Stimulated activated naive CD8-positive, alpha-beta T cell treated with anti-CD3 and anti-CD28 coated beads, Interleukin-15, Interleukin-2, amounts not matched to agents 100 ng/mL and 50 ng/mL, for 24 hours (primary cell): ENCODE data around the gene UPK1B.

ENCODE experiments used
- H3K27ac Mint-ChIP-seq: one replicate; pipeline ENCODE4 v1.8.0; 2021; ENCODE audit warnings: mild to moderate bottlenecking, mixed read lengths
- H3K27me3 Mint-ChIP-seq: one replicate; pipeline ENCODE4 v1.8.0; 2021; ENCODE audit warnings: mixed read lengths
- H3K36me3 Mint-ChIP-seq: one replicate; pipeline ENCODE4 v1.8.0; 2021; ENCODE audit warnings: low read depth, mixed read lengths
- H3K4me1 Mint-ChIP-seq: one replicate; pipeline ENCODE4 v1.8.0; 2021; ENCODE audit warnings: low read depth, mixed read lengths
- H3K4me3 Mint-ChIP-seq: one replicate; pipeline ENCODE4 v1.8.0; 2021; ENCODE audit warnings: mild to moderate bottlenecking, mixed read lengths
- H3K9me3 Mint-ChIP-seq: one replicate; pipeline ENCODE4 v1.8.0; 2021; ENCODE audit warnings: mixed read lengths

The UPK1B gene

DNA sequence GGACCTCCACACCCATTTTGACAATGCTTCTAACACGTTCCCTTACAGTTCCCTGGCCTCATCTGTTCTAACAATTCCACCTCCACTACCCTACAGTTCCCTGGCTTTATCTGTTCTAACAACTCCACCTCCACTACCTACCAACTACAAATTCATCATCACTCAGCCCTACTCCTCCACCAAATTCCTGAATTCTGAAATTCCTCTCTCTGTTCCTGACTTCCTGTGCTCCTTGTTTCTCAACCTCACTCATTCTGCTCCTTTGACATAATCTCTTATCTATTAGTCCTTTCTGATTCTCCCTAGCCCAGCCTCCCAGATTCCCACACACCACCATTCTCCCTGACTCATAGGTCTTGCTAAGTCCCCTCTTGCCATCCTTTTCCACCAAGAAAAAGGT is 22.5 kb downstream of the UPK1B start:
- H3K36me3 Mint-ChIP-seq, result no peaks in the 10 kb centered on the region
- H3K4me1 Mint-ChIP-seq, result no peaks in the 10 kb centered on the region
- no peak overlapping the region for H3K4me3 Mint-ChIP-seq
- no peak overlapping the region for H3K27ac Mint-ChIP-seq
- H3K27me3 Mint-ChIP-seq, result no peaks in the 10 kb centered on the region
- H3K9me3 Mint-ChIP-seq, result no peaks in the 10 kb centered on the region

DNA sequence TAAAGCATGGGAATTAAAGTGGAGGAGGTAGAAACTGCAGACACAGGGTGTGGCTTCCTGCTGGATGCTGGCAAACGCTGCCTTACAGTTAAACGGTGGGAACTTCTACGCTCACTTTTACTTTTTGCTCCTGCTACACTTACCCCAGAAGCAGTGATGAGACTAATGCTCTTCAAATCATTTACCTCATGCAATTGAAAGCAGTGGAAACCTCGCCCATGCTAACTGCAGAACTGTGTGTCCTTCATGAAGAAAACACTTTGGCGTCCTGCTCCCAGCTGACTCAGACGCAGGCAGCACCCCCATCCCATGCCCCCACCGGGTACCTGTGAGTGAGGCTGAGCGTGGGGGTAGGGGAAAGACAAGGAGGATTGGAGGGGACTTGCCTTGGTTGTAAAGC is 31.8 kb downstream of the UPK1B start:
- Mint-ChIP-seq H3K9me3 (no peaks in the 10 kb centered on the region), H3K4me1 (peaks cover 17% of the 10 kb centered on the region), H3K36me3 (peaks cover 17% of the 10 kb centered on the region), H3K27ac (no peak overlapping the region), H3K27me3 (no peaks in the 10 kb centered on the region), H3K4me3 (no peak overlapping the region)

- no peaks in the 10 kb centered on the region for H3K27me3 Mint-ChIP-seq
- peaks cover 17% of the 10 kb centered on the region for H3K4me1 Mint-ChIP-seq
- no peaks in the 10 kb centered on the region for H3K9me3 Mint-ChIP-seq
- H3K27ac Mint-ChIP-seq, result no peak overlapping the region
- no peak overlapping the region for H3K4me3 Mint-ChIP-seq
- peaks cover 22% of the 10 kb centered on the region for H3K36me3 Mint-ChIP-seq
These were observed 32.3 kb downstream of the UPK1B start for GRCh38 chr3:119205685-119206084.

DNA sequence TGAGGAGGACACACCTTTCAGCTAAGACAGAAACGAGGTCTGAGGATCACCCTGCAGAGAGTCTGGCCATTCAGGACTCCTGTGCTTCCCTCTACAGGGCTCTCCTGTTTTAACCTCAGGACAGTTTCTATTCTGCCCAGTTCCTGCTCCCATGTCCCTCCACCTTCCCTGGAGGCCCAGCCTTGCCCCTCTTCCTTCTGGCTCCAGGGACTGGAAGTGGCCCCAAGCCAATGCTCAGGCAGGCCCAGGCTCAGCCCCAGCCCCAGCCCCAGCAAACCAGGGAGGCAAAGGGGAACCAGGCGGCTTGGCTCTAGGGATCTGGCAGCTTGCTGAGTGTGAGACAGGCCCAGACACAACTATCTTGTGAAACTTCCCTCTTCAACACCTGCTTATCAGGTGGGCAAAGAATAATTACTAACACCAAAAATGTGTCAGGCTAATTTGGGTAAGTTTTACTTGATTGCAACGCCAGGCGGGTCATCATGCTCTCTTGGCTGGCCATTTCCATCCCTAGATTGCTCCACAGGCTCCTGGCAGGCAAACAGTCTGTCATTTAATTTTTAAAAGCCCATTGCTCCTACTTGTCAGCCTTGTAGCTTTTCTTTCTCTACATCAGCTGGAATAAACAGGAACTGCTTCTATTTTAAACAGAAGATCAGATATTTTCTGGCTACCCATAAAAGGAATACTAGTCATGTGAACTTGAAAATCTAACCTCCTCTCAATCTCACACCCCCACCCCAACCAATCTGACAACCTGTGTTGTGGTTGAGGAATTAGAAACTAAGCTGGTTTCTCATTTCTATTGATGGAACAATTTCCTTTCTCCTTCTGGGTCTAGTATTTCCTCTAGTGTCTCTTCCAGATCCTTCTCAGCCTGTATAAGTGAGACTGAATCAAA is 33.5 kb downstream of the UPK1B start:
- H3K27ac Mint-ChIP-seq, result no peak overlapping the region
- H3K27me3 Mint-ChIP-seq, result no peaks in the 10 kb centered on the region
- H3K36me3 Mint-ChIP-seq, result peaks cover 31% of the 10 kb centered on the region
- peaks cover 17% of the 10 kb centered on the region for H3K4me1 Mint-ChIP-seq
- no peaks in the 10 kb centered on the region for H3K9me3 Mint-ChIP-seq
- H3K4me3 Mint-ChIP-seq, result no peak overlapping the region

DNA sequence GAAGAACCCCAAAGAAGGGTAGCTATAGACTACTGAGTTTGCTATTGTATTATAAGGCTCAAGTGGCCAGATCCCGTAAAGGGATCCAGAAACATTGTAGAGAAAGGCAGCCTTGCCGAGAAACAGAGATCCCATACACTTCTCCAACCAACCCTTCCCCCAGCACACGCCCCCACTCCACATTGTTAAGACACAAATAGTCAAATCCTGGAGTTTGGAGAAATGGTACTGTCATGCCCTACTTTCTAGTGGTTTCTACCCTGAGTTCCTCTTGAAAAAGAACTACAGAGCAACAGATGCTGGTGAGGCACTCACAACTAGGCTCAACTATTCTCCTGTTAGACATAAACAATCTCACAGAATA is 34.1 kb downstream of the UPK1B start:
- H3K4me3 Mint-ChIP-seq, result no peak overlapping the region
- H3K4me1 Mint-ChIP-seq, result peaks cover 17% of the 10 kb centered on the region
- H3K27ac Mint-ChIP-seq, result no peak overlapping the region
- H3K27me3 Mint-ChIP-seq, result no peaks in the 10 kb centered on the region
- H3K36me3 Mint-ChIP-seq, result peaks cover 36% of the 10 kb centered on the region
- no peaks in the 10 kb centered on the region for H3K9me3 Mint-ChIP-seq

- Mint-ChIP-seq H3K4me1 (peaks cover 17% of the 10 kb centered on the region), H3K27ac (no peak overlapping the region), H3K4me3 (no peak overlapping the region), H3K27me3 (no peaks in the 10 kb centered on the region), H3K36me3 (peaks cover 61% of the 10 kb centered on the region), H3K9me3 (no peaks in the 10 kb centered on the region)
These were observed 37.8 kb downstream of the UPK1B start for GRCh38 chr3:119211193-119211592.

DNA sequence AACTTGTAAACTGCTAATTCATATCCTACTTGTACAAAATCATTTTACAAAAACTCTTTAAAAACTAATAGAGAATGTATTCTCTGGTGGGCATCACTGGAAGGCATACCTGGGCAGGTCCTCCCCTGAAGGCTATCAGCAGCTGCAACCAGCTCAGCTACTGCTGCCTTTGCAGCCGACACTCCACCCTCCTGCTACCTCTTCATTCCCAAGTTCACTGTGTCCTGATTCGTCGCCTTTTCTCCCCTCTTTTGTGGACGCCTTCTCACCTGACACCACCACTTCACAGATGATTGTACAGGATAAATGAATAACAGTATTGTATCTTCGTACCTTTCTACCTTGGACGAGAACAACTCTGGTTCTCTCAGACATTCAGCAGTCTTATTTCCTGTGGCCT is 38.4 kb downstream of the UPK1B start:
- peaks cover 15% of the 10 kb centered on the region for H3K4me1 Mint-ChIP-seq
- no peak overlapping the region for H3K4me3 Mint-ChIP-seq
- no peaks in the 10 kb centered on the region for H3K27me3 Mint-ChIP-seq
- H3K27ac Mint-ChIP-seq, result no peak overlapping the region
- H3K36me3 Mint-ChIP-seq, result peaks cover 64% of the 10 kb centered on the region
- no peaks in the 10 kb centered on the region for H3K9me3 Mint-ChIP-seq

DNA sequence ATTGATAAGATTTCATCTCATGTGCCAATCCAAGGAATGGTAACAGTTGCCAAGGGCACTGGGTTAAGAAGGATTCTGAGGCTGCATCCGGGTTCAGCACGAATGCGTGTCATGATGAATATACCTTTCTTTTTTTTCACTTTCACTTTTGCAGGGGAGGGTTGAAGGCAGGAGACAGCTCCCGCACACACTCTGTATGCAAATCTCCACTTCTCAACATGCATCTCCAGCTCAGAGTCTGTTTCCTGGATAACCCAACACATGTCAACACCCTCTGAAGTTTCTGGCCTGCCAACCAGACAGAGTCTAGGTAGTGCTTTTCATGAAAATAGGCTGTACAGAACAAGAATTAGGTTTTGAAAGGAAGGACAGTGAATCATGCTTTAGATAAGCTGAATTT is 45.7 kb downstream of the UPK1B start:
- Mint-ChIP-seq H3K4me3 (peak overlapping the region; percentile 9), H3K4me1 (peaks cover 14% of the 10 kb centered on the region), H3K27me3 (no peaks in the 10 kb centered on the region), H3K27ac (peak overlapping the region; percentile 80), H3K9me3 (no peaks in the 10 kb centered on the region), H3K36me3 (peaks cover 47% of the 10 kb centered on the region)

DNA sequence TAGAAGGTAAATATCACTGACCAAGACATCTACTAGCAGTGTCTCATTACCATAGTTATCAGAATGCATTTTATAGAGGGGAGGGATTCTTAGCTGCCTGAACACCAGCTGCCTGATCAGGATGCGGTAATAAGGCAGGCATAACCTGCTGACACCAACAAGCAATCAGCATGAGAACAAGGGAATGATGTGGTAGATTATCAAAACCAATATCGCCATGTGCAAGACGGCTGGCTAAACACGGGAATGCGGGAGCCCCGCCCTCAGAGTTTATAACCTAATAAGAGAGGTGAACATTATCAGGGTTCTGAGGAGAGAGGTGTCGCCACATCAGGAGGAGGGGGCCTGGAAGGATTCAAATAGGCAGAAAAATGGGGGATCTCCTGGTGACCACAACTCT is 46.8 kb downstream of the UPK1B start:
- H3K9me3 Mint-ChIP-seq, result no peaks in the 10 kb centered on the region

DNA sequence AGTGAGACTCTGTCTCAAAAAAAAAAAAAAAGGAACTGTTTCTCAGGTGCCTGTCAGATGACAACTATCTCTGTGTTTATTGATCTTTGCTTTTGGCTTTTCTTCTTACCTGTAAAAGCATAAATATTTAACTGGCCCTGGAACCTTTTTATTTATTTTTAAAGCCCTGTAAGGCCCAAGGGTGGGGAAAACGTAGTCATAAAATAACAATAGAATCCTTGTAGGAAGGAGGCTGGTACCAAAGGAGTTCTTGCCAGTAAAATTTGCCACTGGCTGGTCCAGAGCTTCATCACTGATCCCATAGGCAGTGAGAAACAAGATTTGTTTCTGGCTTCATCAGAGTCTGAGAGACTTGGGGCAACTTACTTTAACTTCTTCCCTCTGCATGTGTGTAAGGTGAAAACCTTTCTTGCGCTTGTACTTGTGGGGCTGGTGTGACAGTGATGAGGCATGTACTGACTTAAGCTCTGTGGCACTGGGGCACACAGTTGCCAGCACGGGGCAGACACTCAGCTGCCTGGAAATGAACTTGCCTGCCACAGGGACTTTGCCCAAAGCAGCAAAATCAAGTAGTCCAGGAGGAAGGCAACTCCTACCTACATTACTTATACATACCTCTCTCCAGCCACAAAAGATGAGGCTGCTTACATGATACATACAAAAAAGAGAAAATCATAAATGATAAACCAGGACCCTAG is 47.7 kb downstream of the UPK1B start:
- Mint-ChIP-seq H3K4me1 (peaks cover 14% of the 10 kb centered on the region), H3K9me3 (no peaks in the 10 kb centered on the region), H3K36me3 (peaks cover 40% of the 10 kb centered on the region), H3K27me3 (no peaks in the 10 kb centered on the region), H3K4me3 (no peak overlapping the region), H3K27ac (no peak overlapping the region)

More for the DNA sequence above, 46.8 kb downstream of the UPK1B start:
- H3K27ac Mint-ChIP-seq, result no peak overlapping the region
- H3K36me3 Mint-ChIP-seq, result peaks cover 46% of the 10 kb centered on the region
- H3K27me3 Mint-ChIP-seq, result no peaks in the 10 kb centered on the region
- H3K4me1 Mint-ChIP-seq, result peaks cover 14% of the 10 kb centered on the region
- no peak overlapping the region for H3K4me3 Mint-ChIP-seq

- Mint-ChIP-seq H3K27ac (peak overlapping the region; percentile 18), H3K9me3 (no peaks in the 10 kb centered on the region), H3K4me1 (peaks cover 14% of the 10 kb centered on the region), H3K4me3 (no peak overlapping the region), H3K36me3 (peaks cover 42% of the 10 kb centered on the region), H3K27me3 (no peaks in the 10 kb centered on the region)
These were observed 48.5 kb downstream of the UPK1B start for GRCh38 chr3:119221779-119222320.

DNA sequence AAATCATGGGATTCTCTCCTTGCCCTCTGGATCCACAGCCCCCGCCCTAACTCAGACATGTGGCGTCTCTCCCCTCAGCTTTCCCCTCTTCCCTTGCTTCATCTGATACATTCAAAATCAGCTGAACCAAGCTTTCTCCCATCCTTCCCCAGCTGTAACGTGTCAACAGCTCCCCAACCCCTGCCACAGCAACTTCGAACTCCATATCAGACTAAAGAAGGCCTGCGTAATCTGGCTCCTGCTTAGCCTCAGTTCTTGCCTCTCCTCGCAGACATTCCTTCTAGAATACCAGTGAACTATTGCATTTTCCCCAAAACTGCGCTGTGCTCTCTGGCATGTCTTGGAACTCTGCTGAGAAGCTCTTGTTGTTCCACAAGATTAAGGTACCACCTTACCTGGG is 49.0 kb downstream of the UPK1B start:
- Mint-ChIP-seq H3K36me3 (peaks cover 47% of the 10 kb centered on the region), H3K4me1 (peaks cover 14% of the 10 kb centered on the region), H3K27me3 (no peaks in the 10 kb centered on the region), H3K27ac (no peak overlapping the region), H3K4me3 (no peak overlapping the region), H3K9me3 (no peaks in the 10 kb centered on the region)

- Mint-ChIP-seq H3K4me3 (no peak overlapping the region), H3K4me1 (peaks cover 11% of the 10 kb centered on the region), H3K27ac (peak overlapping the region; percentile 31), H3K9me3 (no peaks in the 10 kb centered on the region), H3K36me3 (peaks cover 54% of the 10 kb centered on the region), H3K27me3 (no peaks in the 10 kb centered on the region)
These were observed 50.1 kb downstream of the UPK1B start for GRCh38 chr3:119223511-119223910.

DNA sequence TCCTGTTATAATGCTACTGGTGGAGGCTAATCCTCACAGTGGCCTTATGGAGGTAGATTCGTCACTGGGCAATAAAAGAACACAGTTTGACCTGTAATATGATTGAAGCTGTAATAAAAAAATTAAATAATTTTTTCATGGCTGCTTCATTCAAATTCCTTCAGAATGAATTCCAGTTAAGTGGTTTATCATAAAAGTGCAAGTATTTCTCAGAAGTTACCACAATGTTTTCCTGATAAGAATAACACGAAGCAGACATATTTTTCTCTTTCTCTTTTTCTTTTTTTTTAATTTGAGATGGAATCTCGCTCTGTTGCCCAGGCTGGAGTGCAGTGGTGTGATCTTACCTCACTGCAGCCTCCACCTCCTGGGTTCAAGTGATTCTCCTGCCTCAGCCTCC is 51.7 kb downstream of the UPK1B start:
- no peaks in the 10 kb centered on the region for H3K27me3 Mint-ChIP-seq
- no peak overlapping the region for H3K27ac Mint-ChIP-seq
- H3K9me3 Mint-ChIP-seq, result no peaks in the 10 kb centered on the region
- H3K4me1 Mint-ChIP-seq, result no peaks in the 10 kb centered on the region
- peaks cover 60% of the 10 kb centered on the region for H3K36me3 Mint-ChIP-seq
- no peak overlapping the region for H3K4me3 Mint-ChIP-seq

GRCh38 chr3:119227070-119227850 is 53.9 kb downstream of the UPK1B start:
- no peak overlapping the region for H3K27ac Mint-ChIP-seq
- no peaks in the 10 kb centered on the region for H3K27me3 Mint-ChIP-seq
- peaks cover 5% of the 10 kb centered on the region for H3K4me1 Mint-ChIP-seq
- peaks cover 65% of the 10 kb centered on the region for H3K36me3 Mint-ChIP-seq
- no peak overlapping the region for H3K4me3 Mint-ChIP-seq
- H3K9me3 Mint-ChIP-seq, result no peaks in the 10 kb centered on the region
